Stimulated activated naive CD8-positive, alpha-beta T cell treated with anti-CD3 and anti-CD28 coated beads, Interleukin-15, Interleukin-2, amounts not matched to agents 100 ng/mL and 50 ng/mL, for 24 hours (primary cell): ENCODE data around the gene WDR53.
"Not testable (repeated sequence)": the region's sequence is repeated elsewhere in the genome, so short reads cannot be mapped to it uniquely, and the experiment has no call there.

Source experiments
- H3K27ac Mint-ChIP-seq: one replicate; pipeline ENCODE4 v1.8.0; 2021; ENCODE audit warnings: mild to moderate bottlenecking, mixed read lengths
- H3K27me3 Mint-ChIP-seq: one replicate; pipeline ENCODE4 v1.8.0; 2021; ENCODE audit warnings: mixed read lengths
- H3K36me3 Mint-ChIP-seq: one replicate; pipeline ENCODE4 v1.8.0; 2021; ENCODE audit warnings: low read depth, mixed read lengths
- H3K4me1 Mint-ChIP-seq: one replicate; pipeline ENCODE4 v1.8.0; 2021; ENCODE audit warnings: low read depth, mixed read lengths
- H3K4me3 Mint-ChIP-seq: one replicate; pipeline ENCODE4 v1.8.0; 2021; ENCODE audit warnings: mild to moderate bottlenecking, mixed read lengths
- H3K9me3 Mint-ChIP-seq: one replicate; pipeline ENCODE4 v1.8.0; 2021; ENCODE audit warnings: mixed read lengths

WDR53 gene

DNA sequence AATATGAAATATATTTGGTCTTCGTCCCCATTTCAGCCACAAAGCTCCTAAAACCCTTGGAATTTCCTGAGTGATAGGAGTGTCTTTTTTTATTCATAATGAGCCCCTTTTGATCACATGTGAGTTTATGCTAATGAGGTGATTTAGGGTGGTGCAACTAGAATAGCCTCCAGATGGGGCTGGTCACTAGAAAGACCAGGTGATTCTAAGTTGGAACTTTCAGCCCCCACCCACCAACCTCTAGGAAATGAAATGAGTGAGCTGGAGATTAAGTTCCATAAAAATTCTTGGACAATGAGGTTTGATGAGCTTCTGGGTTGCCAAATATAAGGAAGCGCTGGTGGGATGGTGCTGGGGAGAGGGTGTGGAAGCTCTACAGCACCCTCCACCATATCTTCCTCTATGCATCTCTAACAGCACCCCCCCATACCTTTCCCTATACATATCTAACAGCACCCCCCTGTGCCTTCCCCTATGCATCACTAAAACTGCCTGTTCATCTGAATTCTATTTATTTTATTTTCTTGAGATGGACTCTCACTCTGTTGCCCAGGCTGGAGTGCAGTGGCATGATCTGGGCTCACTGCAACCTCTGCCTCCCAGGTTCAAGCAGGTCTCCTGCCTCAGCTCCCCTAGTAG lies 51.1 kb downstream of the WDR53 start:
- H3K4me1 Mint-ChIP-seq = no peaks in the 10 kb centered on the region
- no peak overlapping the region for H3K27ac Mint-ChIP-seq
- no peak overlapping the region for H3K4me3 Mint-ChIP-seq
- H3K36me3 Mint-ChIP-seq = peaks cover 14% of the 10 kb centered on the region
- peaks cover 29% of the 10 kb centered on the region for H3K9me3 Mint-ChIP-seq
- H3K27me3 Mint-ChIP-seq = no peaks in the 10 kb centered on the region

DNA sequence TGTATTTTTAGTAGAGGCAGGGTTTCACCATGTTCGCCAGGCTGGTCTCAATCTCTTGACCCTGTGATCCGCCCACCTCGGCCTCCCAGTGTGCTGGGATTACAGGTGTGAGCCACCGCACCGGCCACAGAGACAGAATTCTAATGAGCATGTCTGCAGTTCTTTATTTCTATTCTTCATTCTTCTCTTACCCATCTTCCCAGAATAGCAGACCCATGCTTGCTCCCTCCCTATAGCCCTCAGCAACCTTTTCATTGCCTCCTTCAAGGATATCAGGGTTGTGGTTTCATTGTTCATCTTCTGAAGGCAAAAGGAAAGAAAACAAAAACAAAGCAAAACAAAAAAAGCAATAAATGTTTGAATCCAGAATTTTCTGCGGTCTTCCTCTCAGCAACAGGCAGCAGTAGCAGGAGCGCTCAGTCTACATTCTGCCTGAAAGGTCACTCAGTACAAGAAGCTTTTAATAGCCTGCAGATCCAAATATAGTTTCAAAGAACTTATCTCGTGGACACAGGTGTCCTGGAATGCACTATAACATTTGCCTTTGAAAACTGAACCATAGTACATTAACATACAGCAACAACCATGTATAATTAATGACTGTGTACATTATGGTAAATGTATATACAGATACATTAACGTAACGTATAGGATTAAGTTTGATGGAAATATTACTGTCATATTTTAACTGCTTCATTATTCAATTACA lies 53.3 kb downstream of the WDR53 start, which contains the start of gene SMCO1:
Gene SMCO1 (minus strand): TSS at position 434 of the 709 bp plus-strand sequence. CDS start 137 bp downstream, at position 297.
- no peaks in the 10 kb centered on the region for H3K4me1 Mint-ChIP-seq
- H3K36me3 Mint-ChIP-seq = peaks cover 9% of the 10 kb centered on the region
- H3K27me3 Mint-ChIP-seq = no peaks in the 10 kb centered on the region
- H3K9me3 Mint-ChIP-seq = peaks cover 14% of the 10 kb centered on the region
- H3K27ac Mint-ChIP-seq = no peak within 1 kb of the TSS
- H3K4me3 Mint-ChIP-seq = no peak within 1 kb of the TSS

GRCh38 chr3:196514350-196514716 lies 54.0 kb downstream of the WDR53 start:
- H3K36me3 Mint-ChIP-seq = peaks cover 5% of the 10 kb centered on the region
- no peaks in the 10 kb centered on the region for H3K27me3 Mint-ChIP-seq
- no peak overlapping the region for H3K27ac Mint-ChIP-seq
- no peaks in the 10 kb centered on the region for H3K4me1 Mint-ChIP-seq
- peaks cover 9% of the 10 kb centered on the region for H3K9me3 Mint-ChIP-seq
- no peak overlapping the region for H3K4me3 Mint-ChIP-seq

DNA sequence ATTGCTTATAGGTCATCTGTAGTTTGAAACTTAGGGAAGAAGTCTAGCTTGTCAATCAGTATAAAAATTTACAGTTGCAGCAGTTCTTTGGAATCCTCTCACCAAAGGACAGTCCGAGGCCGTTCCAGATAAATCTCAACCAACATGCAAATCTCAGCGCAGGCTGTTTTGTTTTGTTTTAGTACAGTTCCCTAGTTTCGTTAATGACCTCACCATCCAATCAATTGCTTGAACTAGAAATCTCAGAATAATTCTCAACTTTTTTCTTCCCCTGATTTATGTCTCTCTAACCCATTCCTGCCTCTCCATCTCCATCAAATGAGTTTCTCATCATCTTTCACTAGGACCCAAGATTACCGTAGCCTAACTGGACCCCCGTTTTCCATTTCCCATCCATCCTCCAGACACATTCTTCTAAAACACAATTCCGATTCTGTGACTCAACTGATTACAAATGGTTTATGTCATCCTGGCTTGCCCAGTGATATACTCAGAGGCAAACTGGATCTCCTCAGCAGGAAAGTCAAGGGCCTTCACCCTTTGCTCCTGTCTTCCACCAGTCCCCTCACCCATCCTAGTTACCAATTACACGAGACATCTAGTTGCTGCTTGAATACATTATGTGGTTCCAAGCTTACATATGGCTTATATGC lies 54.5 kb downstream of the WDR53 start:
- no peak overlapping the region for H3K27ac Mint-ChIP-seq
- H3K4me1 Mint-ChIP-seq = no peaks in the 10 kb centered on the region
- H3K36me3 Mint-ChIP-seq = no peaks in the 10 kb centered on the region
- H3K27me3 Mint-ChIP-seq = no peaks in the 10 kb centered on the region
- H3K4me3 Mint-ChIP-seq = no peak overlapping the region
- peaks cover 4% of the 10 kb centered on the region for H3K9me3 Mint-ChIP-seq

DNA sequence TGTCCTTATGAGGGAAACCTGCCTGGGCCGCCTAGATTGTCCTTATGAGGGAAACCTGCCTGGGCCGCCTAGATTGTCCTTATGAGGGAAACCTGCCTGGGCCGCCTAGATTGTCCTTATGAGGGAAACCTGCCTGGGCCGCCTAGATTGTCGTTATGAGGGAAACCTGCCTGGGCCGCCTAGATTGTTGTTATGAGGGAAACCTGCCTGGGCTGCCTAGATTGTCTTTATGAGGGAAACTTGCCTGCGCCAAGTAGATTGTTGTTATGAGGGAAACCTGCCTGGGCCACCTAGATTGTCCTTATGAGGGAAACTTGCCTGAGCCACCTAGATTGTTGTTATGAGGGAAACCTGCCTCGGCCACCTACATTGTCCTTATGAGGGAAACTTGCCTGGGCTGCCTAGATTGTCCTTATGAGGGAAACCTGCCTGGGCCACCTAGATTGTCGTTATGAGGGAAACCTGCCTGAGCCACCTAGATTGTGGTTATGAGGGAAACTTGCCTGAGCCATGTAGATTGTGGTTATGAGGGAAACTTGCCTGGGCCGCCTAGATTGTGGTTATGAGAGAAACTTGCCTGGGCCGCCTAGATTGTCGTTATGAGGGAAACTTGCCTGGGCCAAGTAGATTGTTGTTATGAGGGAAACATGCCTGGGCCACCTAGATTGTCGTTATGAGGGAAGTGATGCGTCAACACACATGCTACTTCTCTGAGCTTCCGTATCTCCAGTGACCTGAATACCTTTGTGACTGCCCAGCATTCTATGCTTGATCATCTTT lies 56.5 kb downstream of the WDR53 start:
- not testable (repeated sequence) for H3K27ac Mint-ChIP-seq, H3K27me3 Mint-ChIP-seq, H3K4me1 Mint-ChIP-seq, H3K36me3 Mint-ChIP-seq, H3K9me3 Mint-ChIP-seq, H3K4me3 Mint-ChIP-seq

DNA sequence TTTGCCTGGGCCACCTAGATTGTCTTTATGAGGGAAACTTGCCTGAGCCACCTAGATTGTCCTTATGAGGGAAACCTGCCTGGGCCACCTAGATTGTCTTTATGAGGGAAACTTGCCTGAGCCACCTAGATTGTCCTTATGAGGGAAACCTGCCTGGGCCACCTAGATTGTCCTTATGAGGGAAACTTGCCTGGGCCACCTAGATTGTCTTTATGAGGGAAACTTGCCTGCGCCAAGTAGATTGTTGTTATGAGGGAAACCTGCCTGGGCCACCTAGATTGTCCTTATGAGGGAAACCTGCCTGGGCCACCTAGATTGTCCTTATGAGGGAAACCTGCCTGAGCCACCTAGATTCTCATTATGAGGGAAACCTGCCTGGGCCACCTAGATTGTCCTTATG lies 57.2 kb downstream of the WDR53 start:
- peaks cover 12% of the 10 kb centered on the region for H3K9me3 Mint-ChIP-seq
- H3K4me3 Mint-ChIP-seq, H3K4me1 Mint-ChIP-seq, H3K27ac Mint-ChIP-seq, H3K36me3 Mint-ChIP-seq, H3K27me3 Mint-ChIP-seq: not testable (repeated sequence)

DNA sequence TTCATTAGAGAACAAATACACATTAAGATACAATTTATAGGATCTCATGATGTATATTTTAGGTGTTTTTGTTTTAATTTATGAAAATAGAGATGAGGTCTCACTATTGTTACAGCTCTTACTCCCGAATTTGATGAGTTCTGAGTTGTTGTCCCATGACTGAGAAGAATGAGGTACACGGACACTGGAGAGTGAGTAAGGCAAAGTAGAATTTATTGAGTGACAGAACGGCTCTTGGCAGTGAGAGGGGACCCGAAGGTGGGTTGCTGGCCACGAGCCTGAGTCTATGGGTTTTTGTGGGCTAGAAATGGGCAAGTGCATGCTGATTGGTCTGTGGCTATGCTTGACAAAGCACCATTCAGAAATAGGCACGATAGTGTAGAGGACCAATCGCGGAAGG lies 61.7 kb downstream of the WDR53 start:
- no peak overlapping the region for H3K4me3 Mint-ChIP-seq
- no peaks in the 10 kb centered on the region for H3K36me3 Mint-ChIP-seq
- H3K9me3 Mint-ChIP-seq = peaks cover 8% of the 10 kb centered on the region
- H3K27ac Mint-ChIP-seq = no peak overlapping the region
- H3K27me3 Mint-ChIP-seq = no peaks in the 10 kb centered on the region
- H3K4me1 Mint-ChIP-seq = peaks cover 11% of the 10 kb centered on the region

DNA sequence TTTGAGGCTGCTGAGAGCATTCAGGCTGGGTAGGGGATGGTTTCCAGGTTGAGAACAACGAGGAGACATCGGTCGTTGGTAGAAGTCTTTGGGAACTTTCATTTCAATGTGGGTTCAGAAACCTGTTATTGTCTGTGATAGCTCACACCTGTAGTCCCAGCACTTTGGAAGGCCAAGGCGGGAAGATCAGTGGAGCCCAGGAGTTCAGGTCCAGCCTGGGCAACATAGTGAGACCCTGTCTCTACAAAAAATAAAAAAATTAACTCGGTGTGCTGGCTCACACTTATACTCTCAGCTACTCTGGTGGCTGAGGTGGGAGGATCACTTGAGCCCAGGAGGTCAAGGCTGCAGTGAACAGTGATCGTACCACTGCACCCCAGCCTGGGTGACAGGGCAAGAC lies 63.8 kb downstream of the WDR53 start:
- Mint-ChIP-seq H3K4me1 (peaks cover 30% of the 10 kb centered on the region), H3K4me3 (peak overlapping the region; percentile 37), H3K27ac (no peak overlapping the region), H3K36me3 (peaks cover 18% of the 10 kb centered on the region), H3K27me3 (no peaks in the 10 kb centered on the region), H3K9me3 (peaks cover 8% of the 10 kb centered on the region)
